ENCODE measurements around the gene PTPRE.

Gene PTPRE

DNA sequence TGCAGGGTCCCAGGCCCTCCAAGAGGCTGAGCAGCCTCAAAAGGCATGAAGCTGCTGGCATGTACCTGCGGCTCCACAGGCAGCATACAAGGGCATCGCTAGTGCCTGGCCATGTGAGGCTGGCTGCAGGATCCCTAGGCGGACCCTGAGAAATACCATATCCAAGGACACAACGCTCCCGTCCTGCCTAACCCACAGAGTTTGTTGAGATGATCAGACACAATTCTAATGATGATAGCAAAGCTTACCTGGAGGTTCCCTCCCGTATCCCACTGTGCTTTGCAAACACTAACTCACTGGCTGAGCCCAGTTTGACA lies 31.5 kb upstream of the PTPRE start:
- no peak for ATAC-seq
- no peak for TF ChIP-seq ZNF8 (CRISPR knock-in tag; IDR thresholded peaks at IDR 0.05)
- no peak for TF ChIP-seq TCF4 (CRISPR knock-in tag; IDR thresholded peaks at IDR 0.05; ENCODE audit: borderline replicate concordance)
- TF ChIP-seq TOX (CRISPR knock-in tag; IDR thresholded peaks at IDR 0.05; ENCODE audit: borderline replicate concordance) = no peak
- TF ChIP-seq POU6F1 (CRISPR knock-in tag; IDR thresholded peaks at IDR 0.05; ENCODE audit: borderline replicate concordance, low read depth) = no peak
- no peak for TF ChIP-seq CSDC2 (CRISPR knock-in tag; IDR thresholded peaks at IDR 0.05)
- TF ChIP-seq, protein P1, sequence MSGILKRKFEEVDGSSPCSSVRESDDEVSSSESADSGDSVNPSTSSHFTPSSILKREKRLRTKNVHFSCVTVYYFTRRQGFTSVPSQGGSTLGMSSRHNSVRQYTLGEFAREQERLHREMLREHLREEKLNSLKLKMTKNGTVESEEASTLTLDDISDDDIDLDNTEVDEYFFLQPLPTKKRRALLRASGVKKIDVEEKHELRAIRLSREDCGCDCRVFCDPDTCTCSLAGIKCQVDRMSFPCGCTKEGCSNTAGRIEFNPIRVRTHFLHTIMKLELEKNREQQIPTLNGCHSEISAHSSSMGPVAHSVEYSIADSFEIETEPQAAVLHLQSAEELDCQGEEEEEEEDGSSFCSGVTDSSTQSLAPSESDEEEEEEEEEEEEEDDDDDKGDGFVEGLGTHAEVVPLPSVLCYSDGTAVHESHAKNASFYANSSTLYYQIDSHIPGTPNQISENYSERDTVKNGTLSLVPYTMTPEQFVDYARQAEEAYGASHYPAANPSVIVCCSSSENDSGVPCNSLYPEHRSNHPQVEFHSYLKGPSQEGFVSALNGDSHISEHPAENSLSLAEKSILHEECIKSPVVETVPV (CRISPR knock-in tag; IDR thresholded peaks at IDR 0.05) = no peak
- TF ChIP-seq, protein P2, sequence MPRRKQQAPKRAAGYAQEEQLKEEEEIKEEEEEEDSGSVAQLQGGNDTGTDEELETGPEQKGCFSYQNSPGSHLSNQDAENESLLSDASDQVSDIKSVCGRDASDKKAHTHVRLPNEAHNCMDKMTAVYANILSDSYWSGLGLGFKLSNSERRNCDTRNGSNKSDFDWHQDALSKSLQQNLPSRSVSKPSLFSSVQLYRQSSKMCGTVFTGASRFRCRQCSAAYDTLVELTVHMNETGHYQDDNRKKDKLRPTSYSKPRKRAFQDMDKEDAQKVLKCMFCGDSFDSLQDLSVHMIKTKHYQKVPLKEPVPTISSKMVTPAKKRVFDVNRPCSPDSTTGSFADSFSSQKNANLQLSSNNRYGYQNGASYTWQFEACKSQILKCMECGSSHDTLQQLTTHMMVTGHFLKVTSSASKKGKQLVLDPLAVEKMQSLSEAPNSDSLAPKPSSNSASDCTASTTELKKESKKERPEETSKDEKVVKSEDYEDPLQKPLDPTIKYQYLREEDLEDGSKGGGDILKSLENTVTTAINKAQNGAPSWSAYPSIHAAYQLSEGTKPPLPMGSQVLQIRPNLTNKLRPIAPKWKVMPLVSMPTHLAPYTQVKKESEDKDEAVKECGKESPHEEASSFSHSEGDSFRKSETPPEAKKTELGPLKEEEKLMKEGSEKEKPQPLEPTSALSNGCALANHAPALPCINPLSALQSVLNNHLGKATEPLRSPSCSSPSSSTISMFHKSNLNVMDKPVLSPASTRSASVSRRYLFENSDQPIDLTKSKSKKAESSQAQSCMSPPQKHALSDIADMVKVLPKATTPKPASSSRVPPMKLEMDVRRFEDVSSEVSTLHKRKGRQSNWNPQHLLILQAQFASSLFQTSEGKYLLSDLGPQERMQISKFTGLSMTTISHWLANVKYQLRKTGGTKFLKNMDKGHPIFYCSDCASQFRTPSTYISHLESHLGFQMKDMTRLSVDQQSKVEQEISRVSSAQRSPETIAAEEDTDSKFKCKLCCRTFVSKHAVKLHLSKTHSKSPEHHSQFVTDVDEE (CRISPR knock-in tag; IDR thresholded peaks at IDR 0.05) = no peak
- no peak for TF ChIP-seq ZNF70 (CRISPR knock-in tag; IDR thresholded peaks at IDR 0.05)
- TF ChIP-seq RARB (CRISPR knock-in tag; IDR thresholded peaks at IDR 0.05) = no peak
- TF ChIP-seq PPARA (CRISPR knock-in tag; IDR thresholded peaks at IDR 0.05; ENCODE audit: borderline replicate concordance) = no peak
- TF ChIP-seq ZNF565 (CRISPR knock-in tag; conservative IDR thresholded peaks at IDR 0.05; ENCODE audit: low read depth) = no peak
- no peak for TF ChIP-seq GLIS3 (CRISPR knock-in tag; IDR thresholded peaks at IDR 0.05)
- no peak for TF ChIP-seq ISL1 (CRISPR knock-in tag; IDR thresholded peaks at IDR 0.05)
- TF ChIP-seq ZC3H10 (CRISPR knock-in tag; IDR thresholded peaks at IDR 0.05) = no peak
- TF ChIP-seq, protein P3, sequence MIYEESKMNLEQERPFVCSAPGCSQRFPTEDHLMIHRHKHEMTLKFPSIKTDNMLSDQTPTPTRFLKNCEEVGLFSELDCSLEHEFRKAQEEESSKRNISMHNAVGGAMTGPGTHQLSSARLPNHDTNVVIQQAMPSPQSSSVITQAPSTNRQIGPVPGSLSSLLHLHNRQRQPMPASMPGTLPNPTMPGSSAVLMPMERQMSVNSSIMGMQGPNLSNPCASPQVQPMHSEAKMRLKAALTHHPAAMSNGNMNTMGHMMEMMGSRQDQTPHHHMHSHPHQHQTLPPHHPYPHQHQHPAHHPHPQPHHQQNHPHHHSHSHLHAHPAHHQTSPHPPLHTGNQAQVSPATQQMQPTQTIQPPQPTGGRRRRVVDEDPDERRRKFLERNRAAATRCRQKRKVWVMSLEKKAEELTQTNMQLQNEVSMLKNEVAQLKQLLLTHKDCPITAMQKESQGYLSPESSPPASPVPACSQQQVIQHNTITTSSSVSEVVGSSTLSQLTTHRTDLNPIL (CRISPR knock-in tag; IDR thresholded peaks at IDR 0.05; ENCODE audit: low read depth) = no peak
- no peak for TF ChIP-seq PATZ1 (CRISPR knock-in tag; IDR thresholded peaks at IDR 0.05; ENCODE audit: borderline replicate concordance)
- no peak for TF ChIP-seq SNAI2 (CRISPR knock-in tag; IDR thresholded peaks at IDR 0.05)
- TF ChIP-seq ESRRG (CRISPR knock-in tag; IDR thresholded peaks at IDR 0.05) = no peak
- no peak for TF ChIP-seq ZFP3 (CRISPR knock-in tag; IDR thresholded peaks at IDR 0.05)
- TF ChIP-seq ZFP30 (CRISPR knock-in tag; IDR thresholded peaks at IDR 0.05) = no peak

GRCh38 chr10:127875916-127876315 lies 31.0 kb upstream of the PTPRE start:
- TF ChIP-seq ZFP30 (CRISPR knock-in tag; IDR thresholded peaks at IDR 0.05) = no peak
- TF ChIP-seq BACH2 (CRISPR knock-in tag; IDR thresholded peaks at IDR 0.05; ENCODE audit: borderline replicate concordance) = no peak
- TF ChIP-seq TCF4 (CRISPR knock-in tag; IDR thresholded peaks at IDR 0.05; ENCODE audit: borderline replicate concordance) = no peak
- no peak for TF ChIP-seq ARNTL (CRISPR knock-in tag; IDR thresholded peaks at IDR 0.05; ENCODE audit: borderline replicate concordance, low read depth)
- TF ChIP-seq, protein P3 (CRISPR knock-in tag; IDR thresholded peaks at IDR 0.05; ENCODE audit: low read depth) = no peak
- no peak for TF ChIP-seq GLIS3 (CRISPR knock-in tag; IDR thresholded peaks at IDR 0.05)
- TF ChIP-seq, protein P1 (CRISPR knock-in tag; IDR thresholded peaks at IDR 0.05) = no peak
- no peak for ATAC-seq

Data from SK-N-SH treated with all-trans-retinoic acid at 6 μM for 48 hours (cell line).